TTC549 (cell line): ENCODE data around the gene SYT1.
"Not testable (repeated sequence)": the region's sequence is repeated elsewhere in the genome, so short reads cannot be mapped to it uniquely, and the experiment has no call there.

Experiments
- FAIRE-seq: peaks from 2 replicates; lab custom pipeline; 2012; peaks lifted over from hg19 to GRCh38; lab: Jason Lieb, UNC

Gene SYT1

DNA sequence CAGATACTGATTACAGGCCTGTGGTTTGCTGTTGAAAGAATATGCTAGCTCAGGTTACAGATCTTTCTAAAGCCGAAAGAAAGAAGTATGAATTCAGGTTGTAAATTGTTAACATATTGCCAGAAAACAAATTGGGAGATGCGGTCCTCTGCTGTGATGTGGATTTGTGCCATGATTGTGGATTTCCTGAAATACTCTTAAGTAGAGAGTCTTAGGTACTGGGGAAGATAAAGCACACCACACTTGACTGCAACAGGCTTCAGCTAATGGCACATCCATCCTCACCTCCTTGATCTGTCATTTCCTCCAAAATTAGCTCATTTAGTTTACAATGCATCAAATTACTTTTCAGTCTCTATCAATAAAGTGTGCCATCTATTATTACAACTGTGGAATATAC, 279.2 kb downstream of the SYT1 start:
- no peak for FAIRE-seq

DNA sequence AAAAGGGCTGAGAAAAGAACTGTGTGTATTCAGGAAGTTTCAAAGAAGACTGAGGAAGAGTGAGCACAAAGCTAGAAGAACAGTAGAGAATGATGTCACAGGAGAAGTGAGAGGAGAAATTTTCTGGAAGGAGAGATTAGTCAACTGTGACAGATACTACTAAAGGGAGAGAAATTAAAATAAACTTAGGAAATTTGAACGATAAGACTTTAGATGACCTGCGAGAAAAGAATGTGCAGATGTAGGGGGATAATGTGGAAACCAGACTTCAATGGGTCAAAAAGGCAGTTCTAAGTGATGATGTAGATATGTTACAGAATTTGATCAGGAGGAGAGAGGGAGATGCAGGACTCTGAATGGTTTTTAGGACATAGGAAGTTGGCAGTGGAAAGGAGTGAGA, 287.4 kb downstream of the SYT1 start:
- FAIRE-seq = no peak

DNA sequence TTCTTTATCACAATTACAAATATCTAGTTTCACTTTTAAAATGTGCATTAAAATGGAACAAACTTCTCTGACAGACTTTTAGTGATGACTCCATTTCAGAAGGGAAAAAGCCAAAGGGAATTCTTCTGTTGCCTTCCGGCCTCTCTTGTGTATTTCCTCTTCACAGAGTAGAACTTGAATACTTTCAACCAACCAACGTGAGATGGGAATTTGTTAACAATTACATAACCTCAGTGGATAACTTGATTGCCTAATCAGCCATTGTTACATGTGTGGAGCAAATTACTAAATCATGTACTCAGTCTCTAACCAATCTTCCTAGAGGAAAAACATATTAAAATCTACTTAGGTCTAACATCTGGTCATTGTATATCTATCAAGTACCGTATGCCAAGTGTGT, 291.1 kb downstream of the SYT1 start:
- no peak for FAIRE-seq

GRCh38 chr12:79156846-79157463, 292.4 kb downstream of the SYT1 start:
- FAIRE-seq = no peak

DNA sequence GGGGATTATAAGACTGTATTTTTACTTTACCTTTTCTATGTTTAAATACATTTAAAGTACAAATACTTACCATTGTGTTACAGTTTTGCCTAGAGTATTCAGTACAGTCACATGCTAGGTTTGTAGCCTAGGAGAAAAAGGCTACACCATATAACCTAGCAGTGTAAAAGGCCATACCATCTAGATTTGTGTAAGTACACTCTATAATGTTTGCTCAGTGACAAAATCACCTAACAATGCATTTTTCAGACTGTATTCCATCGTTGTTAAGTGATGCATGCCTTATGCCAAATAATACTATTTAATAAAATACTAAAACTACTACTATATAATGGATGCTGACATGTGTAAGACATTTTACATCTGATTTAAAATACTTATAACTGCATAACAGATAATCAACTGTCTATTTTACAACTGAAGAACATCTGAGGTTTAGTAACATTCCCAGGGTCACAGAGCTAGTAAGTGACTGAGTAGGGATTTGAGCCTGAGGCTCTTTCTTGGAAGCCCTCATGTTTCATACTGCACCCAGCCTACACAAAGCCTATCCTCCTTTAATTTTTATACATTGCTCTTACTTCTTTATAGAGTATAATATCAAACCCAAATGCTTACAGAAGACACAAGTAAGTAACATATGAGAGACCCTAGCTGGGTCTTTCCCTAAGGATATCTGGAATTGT, 296.8 kb downstream of the SYT1 start:
- no peak for FAIRE-seq

- no peak for FAIRE-seq
These were observed 297.7 kb downstream of the SYT1 start for GRCh38 chr12:79162147-79162772.

- FAIRE-seq = no peak
These were observed 298.4 kb downstream of the SYT1 start for GRCh38 chr12:79162948-79163347.

DNA sequence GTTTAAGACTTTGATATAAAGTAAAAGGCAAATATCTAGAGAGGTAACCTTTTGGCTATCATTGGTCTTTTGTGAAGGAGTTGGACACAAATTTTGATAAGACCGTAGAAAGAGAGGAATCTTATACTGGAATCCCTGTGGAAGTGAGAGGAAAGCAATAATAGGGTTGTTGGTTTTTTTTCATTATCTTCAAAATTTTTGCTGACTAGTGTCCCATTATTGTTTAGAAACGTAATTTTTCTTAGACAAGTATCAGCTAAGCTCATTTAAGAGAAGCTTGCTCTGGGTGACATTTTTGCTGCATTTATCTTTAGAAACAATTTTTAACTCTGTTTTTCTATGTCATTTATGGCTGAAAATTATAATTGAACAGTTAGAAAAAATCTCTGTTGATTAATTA, 300.3 kb downstream of the SYT1 start:
- no peak for FAIRE-seq

DNA sequence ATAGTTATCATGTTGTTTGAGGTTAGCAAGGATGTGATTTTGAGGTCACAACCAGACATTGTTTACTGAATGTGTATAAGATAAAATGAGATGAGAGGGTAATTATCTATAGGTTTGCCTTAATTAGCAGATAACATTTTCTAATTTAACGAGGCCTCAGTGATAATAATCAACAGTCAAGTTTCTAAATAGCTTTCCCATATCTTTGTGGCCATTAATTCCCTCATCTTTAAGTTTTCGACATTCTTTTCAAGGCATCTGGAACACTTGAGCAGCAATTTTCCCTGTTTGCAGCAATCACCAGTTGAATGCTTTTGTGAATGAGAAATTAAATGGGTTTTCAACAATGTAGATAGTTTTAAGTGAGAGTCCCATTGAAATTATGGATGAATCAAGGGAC, 304.1 kb downstream of the SYT1 start:
- no peak for FAIRE-seq

DNA sequence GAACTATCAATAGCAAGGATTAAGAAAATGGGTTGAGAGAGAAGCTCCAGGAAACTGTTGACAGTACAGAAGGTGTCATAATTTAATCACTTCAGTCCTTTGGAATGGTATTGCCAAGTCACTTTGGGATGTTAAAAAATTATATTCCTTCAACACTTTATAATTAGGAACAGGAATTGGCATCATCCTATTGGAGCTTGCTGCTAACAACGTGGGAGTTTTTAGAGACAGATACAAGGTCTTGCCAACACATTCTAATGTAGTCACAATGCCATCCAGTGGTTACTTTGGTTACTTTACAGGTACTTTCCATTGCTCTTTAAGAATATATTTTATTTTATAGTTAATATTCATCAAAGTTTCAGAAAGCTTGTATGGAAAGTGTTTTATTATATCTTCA, 310.1 kb downstream of the SYT1 start:
- no peak for FAIRE-seq

- FAIRE-seq = no peak
These were observed 318.4 kb downstream of the SYT1 start for GRCh38 chr12:79183003-79183402.

DNA sequence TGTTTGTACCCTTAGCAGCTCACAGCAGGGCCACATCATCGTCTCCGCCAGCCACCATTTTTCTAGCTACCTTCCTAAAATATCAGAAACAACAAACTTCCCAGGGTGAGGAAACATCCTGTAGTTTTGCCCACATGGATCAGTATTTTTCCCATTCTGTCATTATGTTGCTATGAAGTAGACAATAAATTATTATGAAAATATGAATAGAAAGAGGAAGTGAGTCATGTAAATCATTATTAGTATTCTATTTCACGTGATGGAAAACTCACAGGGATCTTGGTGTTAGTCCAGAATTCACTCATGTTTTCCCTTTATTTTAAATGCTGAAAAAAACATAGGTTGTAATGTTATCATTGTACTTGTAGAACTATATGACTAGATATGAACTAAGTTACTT, 319.4 kb downstream of the SYT1 start:
- no peak for FAIRE-seq

GRCh38 chr12:79186506-79186905, 321.9 kb downstream of the SYT1 start:
- FAIRE-seq = no peak

DNA sequence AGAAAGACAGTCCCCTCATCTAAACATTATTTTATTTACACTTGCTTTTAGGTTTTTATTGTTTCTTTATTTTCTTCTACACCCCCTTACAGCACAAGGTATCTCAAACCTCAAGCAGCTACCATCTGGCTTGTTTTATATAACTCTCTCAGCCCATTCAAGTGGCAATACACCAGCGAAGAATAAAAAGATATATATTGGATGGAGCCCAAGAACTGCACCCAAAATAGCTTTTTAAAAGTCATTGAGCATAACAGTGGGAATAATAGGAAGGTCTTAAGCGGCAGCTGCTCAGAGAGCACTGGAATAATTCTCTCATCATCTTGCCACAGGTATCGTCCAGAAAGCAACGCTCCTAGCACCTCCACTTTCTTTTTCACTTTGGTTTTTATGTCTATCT, 322.5 kb downstream of the SYT1 start:
- FAIRE-seq = no peak

GRCh38 chr12:79191391-79191790, 326.8 kb downstream of the SYT1 start:
- no peak for FAIRE-seq

DNA sequence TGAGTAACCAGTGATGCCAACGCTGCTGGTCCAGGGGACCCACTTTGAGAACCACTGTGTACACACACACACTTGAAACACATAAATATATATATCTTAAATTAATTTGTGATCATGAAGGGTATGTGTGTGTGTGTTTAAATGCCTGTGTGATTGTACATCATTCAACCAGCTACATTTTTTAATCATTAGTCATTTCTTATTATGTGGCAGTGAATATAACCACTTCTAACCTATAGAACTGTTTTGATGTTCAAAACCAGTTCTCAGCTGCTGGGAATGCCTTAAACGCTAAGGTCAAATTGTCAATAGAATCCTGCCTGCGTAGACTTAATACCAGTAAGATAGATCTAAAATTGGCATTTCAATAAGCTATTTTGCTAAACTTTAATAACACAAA, 330.0 kb downstream of the SYT1 start:
- FAIRE-seq = no peak

DNA sequence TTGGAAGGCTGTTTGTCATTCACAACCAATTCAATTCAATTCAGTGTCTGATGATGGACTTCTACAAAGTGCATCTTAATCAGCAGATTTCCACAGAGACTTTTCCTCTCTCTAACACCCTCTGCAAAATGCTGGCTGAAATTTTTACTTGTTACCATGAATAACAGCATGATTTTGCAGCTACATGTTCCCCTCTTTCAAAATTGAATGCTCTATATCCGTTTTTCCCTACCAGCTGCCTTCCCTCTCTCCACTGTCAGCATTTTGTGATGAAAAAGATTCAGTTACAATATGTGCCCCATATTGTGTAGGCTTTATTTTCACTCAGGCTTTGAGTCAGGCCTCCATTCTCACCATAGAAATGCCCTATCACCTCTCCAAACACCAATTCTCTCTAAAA, 334.6 kb downstream of the SYT1 start:
- FAIRE-seq = no peak

- no peak for FAIRE-seq
These were observed 335.6 kb downstream of the SYT1 start for GRCh38 chr12:79200176-79200575.

- no peak for FAIRE-seq
These were observed 338.6 kb downstream of the SYT1 start for GRCh38 chr12:79203058-79203647.

- no peak for FAIRE-seq
These were observed 342.3 kb downstream of the SYT1 start for GRCh38 chr12:79206871-79207270.

DNA sequence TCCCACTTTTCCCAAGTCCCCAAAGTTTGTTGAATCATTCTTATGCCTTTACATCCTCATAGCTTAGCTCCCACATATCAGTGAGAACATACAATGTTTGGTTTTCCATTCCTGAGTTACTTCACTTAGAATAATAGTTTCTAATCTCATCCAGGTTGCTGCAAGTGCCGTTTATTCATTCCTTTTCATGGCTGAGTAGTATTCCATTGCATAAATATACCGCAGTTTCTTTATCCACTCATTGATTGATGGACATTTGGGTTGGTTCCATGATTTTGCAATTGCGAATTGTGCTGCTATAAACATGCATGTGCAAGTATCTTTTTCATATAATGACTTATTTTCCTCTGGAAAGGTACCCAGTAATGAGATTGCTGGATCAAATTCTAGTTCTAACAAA, 345.8 kb downstream of the SYT1 start:
- not testable (repeated sequence) for FAIRE-seq

GRCh38 chr12:79217306-79217705, 352.7 kb downstream of the SYT1 start:
- no peak for FAIRE-seq

DNA sequence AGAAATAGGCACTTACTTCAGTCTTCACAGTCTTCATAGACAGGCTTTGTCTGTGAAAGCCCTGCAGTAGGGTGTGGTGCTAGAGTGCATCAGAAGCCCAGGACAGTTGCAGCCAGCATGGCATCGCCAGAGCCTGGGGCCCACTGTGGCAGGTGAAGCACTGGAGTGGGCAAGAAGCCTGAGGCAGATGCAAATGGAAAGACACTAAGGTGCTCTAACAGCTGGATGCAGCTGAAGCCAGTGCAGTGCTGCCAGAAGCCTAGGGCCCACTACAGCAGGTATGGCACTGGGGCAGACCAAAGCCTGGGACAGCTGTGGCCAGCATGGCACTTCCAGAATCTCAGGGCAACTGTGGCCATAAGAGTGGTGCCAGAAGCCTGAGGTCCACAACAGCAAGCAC, 358.6 kb downstream of the SYT1 start:
- no peak for FAIRE-seq

GRCh38 chr12:79223761-79224160, 359.2 kb downstream of the SYT1 start:
- FAIRE-seq = no peak
